ENCODE results near the gene UGT1A5.

Gene UGT1A5

DNA sequence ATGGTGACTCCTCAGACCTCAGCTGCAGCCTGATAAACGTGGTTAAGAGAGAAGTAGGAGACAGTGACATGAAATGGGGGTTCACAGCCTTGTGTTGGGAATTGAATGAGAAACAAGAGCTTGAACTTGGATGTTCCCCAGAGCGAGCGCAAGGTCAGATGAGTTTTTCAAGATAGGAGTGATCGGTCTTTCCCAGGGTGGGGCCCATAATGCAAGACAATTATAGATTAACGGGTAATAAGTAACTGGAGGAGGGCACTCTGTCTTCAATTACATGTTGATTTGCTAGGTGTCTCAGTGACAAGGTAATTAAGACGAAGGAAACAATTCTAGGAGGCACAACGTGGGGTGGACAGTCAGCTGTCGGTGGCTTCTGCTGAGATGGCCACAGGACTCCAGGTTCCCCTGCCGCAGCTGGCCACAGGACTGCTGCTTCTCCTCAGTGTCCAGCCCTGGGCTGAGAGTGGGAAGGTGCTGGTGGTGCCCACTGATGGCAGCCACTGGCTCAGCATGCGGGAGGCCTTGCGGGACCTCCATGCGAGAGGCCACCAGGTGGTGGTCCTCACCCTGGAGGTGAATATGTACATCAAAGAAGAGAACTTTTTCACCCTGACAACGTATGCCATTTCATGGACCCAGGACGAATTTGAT, at the start of gene UGT1A5:
Gene UGT1A5, plus strand, starts transcription at position 297 of the 651 bp plus-strand sequence. Its CDS starts 85 bp downstream, at position 382.
- DNase-seq: no peak

DNA sequence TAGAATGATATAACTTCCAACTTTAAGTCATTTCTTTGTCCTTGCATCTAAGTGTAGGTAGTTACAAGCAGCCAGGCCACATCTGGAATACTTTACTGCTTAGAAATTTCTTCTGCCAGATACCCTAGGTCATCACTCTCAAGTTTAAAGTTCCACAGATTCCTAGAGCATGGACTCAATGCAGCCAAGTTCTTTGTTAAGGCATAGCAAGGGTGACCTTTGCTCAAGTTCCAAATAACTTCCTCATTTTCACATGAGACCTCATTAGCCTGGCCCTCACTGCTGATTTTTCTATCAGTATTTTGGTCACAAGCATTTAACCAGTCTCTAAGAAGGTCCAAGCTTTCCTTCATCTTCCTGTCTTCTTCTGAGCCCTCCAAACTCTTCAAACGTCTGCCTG, 48.8 kb upstream of the UGT1A5 start:
- DNase-seq: no peak

- no peak for DNase-seq
These were observed 44.0 kb upstream of the UGT1A5 start for GRCh38 chr2:233668605-233669260.

DNA sequence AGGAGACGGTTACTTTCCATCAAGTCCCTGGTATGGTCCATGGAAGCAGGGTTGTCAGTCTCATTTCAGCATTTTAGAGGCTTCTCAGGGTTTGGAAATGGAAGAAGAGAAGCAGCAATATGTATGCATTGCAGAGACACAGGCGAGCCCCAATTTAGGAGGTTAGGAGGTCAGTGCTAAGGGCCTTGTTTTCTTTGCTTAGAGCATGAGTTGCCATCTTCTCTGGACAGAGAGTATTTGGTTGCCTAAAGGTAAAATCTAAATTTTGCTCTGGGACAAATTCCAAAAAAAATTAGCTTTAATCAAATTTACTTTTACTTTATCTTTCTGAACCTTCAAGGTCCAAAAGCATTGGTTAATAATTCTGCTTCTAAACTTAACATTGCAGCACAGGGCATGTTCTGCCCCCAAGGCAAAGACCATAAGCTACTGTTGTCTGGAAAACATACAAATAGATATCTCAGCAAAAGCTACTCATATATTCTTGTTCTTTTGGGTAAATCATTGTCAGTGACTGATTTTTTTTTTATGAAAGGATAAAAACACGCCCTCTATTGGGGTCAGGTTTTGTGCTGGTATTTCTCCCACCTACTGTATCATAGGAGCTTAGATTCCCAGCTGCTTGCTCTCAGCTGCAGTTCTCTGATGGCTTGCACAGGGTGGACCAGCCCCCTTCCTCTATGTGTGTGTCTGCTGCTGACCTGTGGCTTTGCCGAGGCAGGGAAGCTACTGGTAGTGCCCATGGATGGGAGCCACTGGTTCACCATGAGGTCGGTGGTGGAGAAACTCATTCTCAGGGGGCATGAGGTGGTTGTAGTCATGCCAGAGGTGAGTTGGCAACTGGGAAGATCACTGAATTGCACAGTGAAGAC, 41.2 kb upstream of the UGT1A5 start, which contains the start of gene UGT1A9:
Gene UGT1A9, plus strand, starts transcription at position 609 of the 872 bp plus-strand sequence. Its CDS starts 37 bp downstream, at position 646.
- DNase-seq: no peak

DNA sequence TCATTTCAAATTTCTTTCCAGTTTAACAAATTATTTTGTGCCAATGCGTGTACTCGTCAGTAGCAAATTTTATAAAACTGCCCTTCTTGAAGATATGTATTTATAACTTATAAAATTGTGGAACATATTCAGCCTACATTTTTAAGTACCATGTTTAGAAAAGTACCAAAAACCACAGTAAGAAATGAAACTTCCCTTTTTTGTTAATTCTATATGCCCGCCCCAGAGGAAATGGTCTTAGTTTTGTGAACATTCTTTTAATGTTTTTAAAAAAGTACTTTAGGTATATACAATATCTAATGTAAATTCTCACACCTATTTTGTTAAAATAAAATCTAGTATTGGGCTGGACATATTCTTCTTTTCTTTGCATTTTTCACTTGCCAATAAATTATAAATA, 39.8 kb upstream of the UGT1A5 start:
- DNase-seq: no peak

GRCh38 chr2:233673896-233674295, 38.8 kb upstream of the UGT1A5 start:
- no peak for DNase-seq

DNA sequence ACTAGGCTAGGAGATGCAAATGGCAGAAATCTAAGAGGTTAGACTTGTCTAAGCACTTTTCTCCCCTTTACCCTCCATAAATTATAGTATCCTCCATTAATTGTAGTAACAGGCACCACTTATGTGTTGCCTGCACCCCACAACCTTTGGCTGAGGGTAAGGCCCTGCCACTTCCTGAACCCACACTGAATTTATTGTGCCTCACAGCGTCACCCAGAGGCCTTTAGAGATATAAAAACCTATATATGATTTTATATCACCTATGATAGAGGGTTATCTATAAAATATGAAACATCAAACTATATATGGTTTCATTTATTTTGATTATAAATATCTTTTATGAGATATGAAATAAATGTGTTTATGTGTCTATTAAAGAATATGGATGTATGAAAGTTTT, 38.4 kb upstream of the UGT1A5 start:
- DNase-seq: no peak

GRCh38 chr2:233674995-233675394, 37.7 kb upstream of the UGT1A5 start:
- no peak for DNase-seq

GRCh38 chr2:233676046-233676445, 36.7 kb upstream of the UGT1A5 start:
- no peak for DNase-seq

- DNase-seq: no peak
These were observed 33.5 kb upstream of the UGT1A5 start for GRCh38 chr2:233679196-233679595.

- no peak for DNase-seq
These were observed 32.2 kb upstream of the UGT1A5 start for GRCh38 chr2:233680361-233681045.

- DNase-seq: no peak
These were observed 31.1 kb upstream of the UGT1A5 start, which contains the start of gene UGT1A7 for GRCh38 chr2:233681521-233682099. TSS of gene UGT1A7 (plus strand) at chr2:233681901. CDS start at chr2:233681938, 37 bp downstream.

- no peak for DNase-seq
These were observed 28.1 kb upstream of the UGT1A5 start for GRCh38 chr2:233684640-233685039.

GRCh38 chr2:233686928-233687327, 25.8 kb upstream of the UGT1A5 start:
- DNase-seq: no peak

DNA sequence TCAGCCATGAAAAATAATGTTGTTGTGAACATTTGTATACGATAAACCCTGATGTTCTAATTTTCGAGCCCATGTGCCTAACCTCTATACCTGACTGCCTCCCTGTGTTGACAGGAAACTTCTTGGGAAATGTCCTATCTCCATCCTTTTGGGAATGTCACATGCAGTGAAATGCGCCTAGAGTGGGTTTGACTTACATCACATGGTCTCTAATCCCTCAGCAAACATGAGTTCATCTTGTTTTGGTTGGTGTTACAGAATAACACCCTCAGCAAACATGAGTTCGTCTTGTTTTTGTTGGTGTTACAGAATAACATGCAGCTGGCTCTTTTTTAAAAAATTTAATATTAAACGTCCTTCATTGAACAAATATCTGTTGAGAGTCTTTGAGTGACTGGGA, 24.4 kb upstream of the UGT1A5 start:
- DNase-seq: no peak

- DNase-seq: no peak
These were observed 23.7 kb upstream of the UGT1A5 start for GRCh38 chr2:233689031-233689430.

DNA sequence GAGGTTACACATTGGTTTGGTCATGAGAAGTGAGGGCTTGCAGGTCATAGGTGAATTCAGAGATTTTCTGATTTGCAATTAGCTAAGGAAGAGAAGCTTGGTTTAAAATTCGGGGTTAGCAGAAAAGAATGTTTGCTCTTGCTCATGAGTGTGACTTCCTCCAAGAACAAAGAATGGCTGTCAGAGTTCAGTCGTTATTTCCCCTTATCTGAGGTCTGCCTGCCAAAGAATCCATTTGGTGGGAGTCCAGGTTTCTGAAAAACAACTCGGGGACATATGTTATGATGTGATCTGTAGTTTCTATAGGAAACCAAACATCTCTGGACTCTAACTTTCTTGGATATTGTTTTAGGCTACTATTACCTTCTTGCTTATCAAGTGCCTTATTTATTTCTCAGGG, 23.2 kb upstream of the UGT1A5 start:
- no peak for DNase-seq

- no peak for DNase-seq
These were observed 22.3 kb upstream of the UGT1A5 start for GRCh38 chr2:233690444-233690843.

GRCh38 chr2:233691443-233692433, 21.0 kb upstream of the UGT1A5 start:
- DNase-seq: no peak

DNA sequence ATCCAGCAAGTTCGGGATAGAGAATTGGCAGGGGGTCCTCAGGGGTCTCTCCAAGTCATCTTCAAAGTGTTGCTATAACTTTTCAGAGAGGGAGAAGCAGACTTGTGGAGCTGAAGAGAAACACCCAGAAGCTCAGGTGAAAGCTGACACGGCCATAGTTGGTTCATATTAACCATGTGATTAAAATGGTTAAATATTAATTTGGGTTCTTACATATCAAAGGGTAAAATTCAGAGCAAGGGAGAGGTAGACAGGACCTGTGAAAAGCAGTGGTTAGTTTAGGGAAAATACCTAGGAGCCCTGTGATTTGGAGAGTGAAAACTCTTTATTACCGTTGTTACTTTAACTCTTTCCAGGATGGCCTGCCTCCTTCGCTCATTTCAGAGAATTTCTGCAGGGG, 20.1 kb upstream of the UGT1A5 start, which contains the start of gene UGT1A6:
Gene UGT1A6, plus strand, starts transcription at position 243 of the 400 bp plus-strand sequence. Its CDS starts 115 bp downstream, at position 358.
- DNase-seq: no peak

DNA sequence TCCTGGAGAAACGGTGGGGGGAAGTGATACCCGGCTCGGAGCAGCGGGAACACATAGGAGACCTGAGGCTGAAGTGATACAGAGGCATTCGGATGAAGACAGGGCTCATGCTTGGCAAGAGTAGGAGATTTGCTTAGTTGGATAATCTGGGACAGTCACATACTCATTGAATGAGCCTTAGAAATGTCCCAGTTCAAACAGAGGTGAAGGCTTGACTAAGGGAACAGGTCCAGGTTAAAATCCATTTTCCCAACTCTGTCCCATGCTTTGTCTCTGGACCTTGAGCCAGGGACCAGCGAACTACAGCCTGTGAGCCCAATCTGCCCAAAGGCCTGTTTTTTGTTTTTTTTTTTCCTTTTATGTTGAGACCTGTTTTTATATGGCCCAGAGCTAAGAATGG, 18.7 kb upstream of the UGT1A5 start:
- DNase-seq: no peak
